GM19468 (cell line): ENCODE measurements around the gene MED13L.
A peak's percentile ranks its signal among the peaks of the same experiment; 100 is the strongest.

Source experiments
- ATAC-seq: cut with Tn5 transposase; IDR thresholded peaks from one replicate; pipeline ENCODE4 v1.9.1; 2021; ENCODE audit warnings: mild to moderate bottlenecking, moderate library complexity, moderate number of reproducible peaks; ENCODE audit not compliant: unreplicated experiment; ENCODE audit errors: extremely low read depth

MED13L gene

GRCh38 chr12:116070444-116070843, 207.0 kb downstream of the MED13L start:
- no peak for ATAC-seq

GRCh38 chr12:116069943-116070342, 207.6 kb downstream of the MED13L start:
- no peak for ATAC-seq

GRCh38 chr12:116068853-116069252, 208.6 kb downstream of the MED13L start:
- no peak for ATAC-seq

GRCh38 chr12:116068371-116068770, 209.1 kb downstream of the MED13L start:
- ATAC-seq, result no peak

GRCh38 chr12:116067892-116068291, 209.6 kb downstream of the MED13L start:
- no peak for ATAC-seq

GRCh38 chr12:116066381-116067230, 210.9 kb downstream of the MED13L start:
- ATAC-seq, result no peak

- ATAC-seq, result no peak
Observed at GRCh38 chr12:116065606-116066005, 211.9 kb downstream of the MED13L start.

- ATAC-seq, result no peak
Observed at GRCh38 chr12:116064493-116064892, 213.0 kb downstream of the MED13L start.

- no peak for ATAC-seq
Observed at GRCh38 chr12:116062698-116063097, 214.8 kb downstream of the MED13L start.

- peak; percentile 54 for ATAC-seq
Observed at GRCh38 chr12:116060764-116061163, 216.7 kb downstream of the MED13L start.

GRCh38 chr12:116059904-116060303, 217.6 kb downstream of the MED13L start:
- ATAC-seq, result no peak

- ATAC-seq, result no peak
Observed at GRCh38 chr12:116058574-116058973, 218.9 kb downstream of the MED13L start.

GRCh38 chr12:116057356-116057755, 220.1 kb downstream of the MED13L start:
- no peak for ATAC-seq

- no peak for ATAC-seq
Observed at GRCh38 chr12:116055895-116056607, 221.4 kb downstream of the MED13L start.

GRCh38 chr12:116054280-116054679, 223.2 kb downstream of the MED13L start:
- ATAC-seq, result no peak

GRCh38 chr12:116053479-116054200, 223.9 kb downstream of the MED13L start:
- no peak for ATAC-seq

GRCh38 chr12:116050275-116050674, 227.2 kb downstream of the MED13L start:
- ATAC-seq, result no peak

GRCh38 chr12:116048879-116049278, 228.6 kb downstream of the MED13L start:
- no peak for ATAC-seq

- ATAC-seq, result no peak
Observed at GRCh38 chr12:116046039-116046438, 231.5 kb downstream of the MED13L start.

- no peak for ATAC-seq
Observed at GRCh38 chr12:116045150-116045549, 232.3 kb downstream of the MED13L start.
